Testis (tissue), 3 donors: ENCODE data around the gene BNIPL. TPM values are rescaled to one million over a fixed set of nuclear protein-coding genes. Genes with fewer than 3 reads are reported as not detected.

ENCODE experiments used
- DNase-seq: peaks from one replicate; pipeline ENCODE4 v3.0.0-alpha.2; 2019
- H3K27ac ChIP-seq, 2 donors: fragments of 200-600 bp; sonication (generic); one replicate each; pipeline ENCODE4 v1.5.1; 2019
- H3K27me3 ChIP-seq: fragments of 200-600 bp; sonication (generic); one replicate; pipeline ENCODE4 v1.5.1; 2019
- H3K36me3 ChIP-seq: fragments of 200-600 bp; sonication (generic); one replicate; pipeline ENCODE4 v1.5.1; 2017; ENCODE audit warnings: low read depth; ENCODE audit errors: missing control alignments
- H3K4me1 ChIP-seq: fragments of 200-600 bp; sonication (generic); one replicate; pipeline ENCODE4 v1.5.1; 2019
- H3K4me3 ChIP-seq, 2 donors: fragments of 200-600 bp; sonication (generic); one replicate each; pipeline ENCODE4 v1.5.1; 2017 to 2019
- H3K9me3 ChIP-seq: fragments of 200-600 bp; sonication (generic); one replicate; pipeline ENCODE4 v1.5.1; 2017
- CTCF ChIP-seq, 3 experiments: fragments of 450-650 bp in 2 of 3; fragments of 200-600 bp in 1 of 3; sonication (generic) in 1 of 3; IDR thresholded peaks; one replicate each; pipeline ENCODE4 v1.5.1; 2016 to 2019; ENCODE audit warnings: antibody characterized with exemption in 3 of 3, mild to moderate bottlenecking in 2 of 3, moderate library complexity in 1 of 3
- POLR2A ChIP-seq: fragments of 450-650 bp; IDR thresholded peaks from one replicate; pipeline ENCODE4 v1.6.1; 2017; ENCODE audit warnings: antibody characterized with exemption, mild to moderate bottlenecking, moderate library complexity
- WGBS, 2 donors: methylation state at CpG; one replicate each; pipeline ENCODE4 v1.1.5; 2018; 5-methylcytosine and 5-hydroxymethylcytosine counted together
- intact Hi-C: fragments of 100-400 bp; cut with DNase I; formaldehyde crosslinking; loops from one replicate; pipeline ENCODE4 v1.15.1; 2023; ENCODE audit warnings: low total_unique reads
- polyA plus RNA-seq: library from polyadenylated mRNA; stranded (reverse); fragments of 350-450 nt; fragmentation: Illumina TruSeq; extraction: RNeasy Lipid Tissue Mini Kit (QIAGEN cat#74804); gene quantifications from one replicate; pipeline ENCODE4 v1.2.3, GENCODE V29; 2014; ENCODE audit warnings: low read depth, low replicate concordance; ENCODE audit not compliant: insufficient read depth
- total RNA-seq, 2 donors: library from RNA; depleted of rRNA; stranded (reverse); fragments of >200 nt; gene quantifications; one replicate each; pipeline ENCODE4 v1.2.3, GENCODE V29; 2016

The BNIPL gene
- total and polyA plus RNA-seq, 3 donors from 2014 or later: 3.6 to 9.3 (median 5.0) TPM

GRCh38 chr1:151011154-151011850 is 25.1 kb upstream of the BNIPL start:
- no peaks in the 10 kb centered on the region for H3K9me3 ChIP-seq
- H3K36me3 ChIP-seq: no peaks in the 10 kb centered on the region
- TF ChIP-seq POLR2A (no peak), CTCF (IDR thresholded peaks at IDR 0.05) (no peak)
- H3K4me1 ChIP-seq: peaks cover 33% of the 10 kb centered on the region
- H3K4me3 ChIP-seq: no peak overlapping the region
- no peak for DNase-seq
- WGBS, 2 donors: 62 to 66% methylated on average over 4 of the region's 4 CpGs
- no peaks in the 10 kb centered on the region for H3K27me3 ChIP-seq
- intact Hi-C loops: no loop called here
- H3K27ac ChIP-seq: peak overlapping the region in 1 of 2 donors; percentile 64

DNA sequence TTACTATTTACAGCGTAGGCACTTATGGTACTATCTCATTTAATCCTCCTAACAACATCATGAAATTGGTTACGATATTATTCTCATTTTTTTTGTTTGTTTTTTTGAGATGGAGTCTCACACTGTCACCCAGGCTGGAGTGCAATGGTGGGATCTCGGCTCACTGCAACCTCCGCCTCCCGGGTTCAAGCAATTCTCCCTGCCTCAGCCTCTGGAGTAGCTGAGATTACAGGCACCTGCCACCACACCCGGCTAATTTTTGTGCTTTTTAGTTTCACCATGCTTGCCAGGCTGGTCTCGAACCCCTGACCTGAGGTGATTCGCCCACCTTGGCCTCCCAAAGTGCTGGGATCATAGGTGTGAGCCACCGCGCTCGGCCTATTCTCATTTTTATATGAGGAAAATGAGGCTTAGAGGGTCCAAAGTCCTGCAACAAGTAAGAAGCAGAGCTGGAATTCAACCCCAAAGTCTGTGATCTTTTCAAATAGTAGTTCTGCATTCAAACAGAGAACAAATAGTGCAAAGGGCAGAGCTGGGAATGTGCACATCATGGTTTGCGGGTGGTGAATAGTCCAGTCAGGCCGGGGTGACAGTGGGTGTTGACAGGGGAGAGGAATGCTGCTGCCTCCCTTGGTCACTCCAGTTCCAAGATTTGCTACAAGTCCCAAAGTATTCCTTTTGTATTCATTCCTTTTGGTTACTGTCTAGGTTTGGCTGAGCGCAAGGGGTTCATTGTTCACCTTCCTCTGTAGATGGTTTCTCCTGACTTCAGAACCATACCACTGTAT is 23.5 kb upstream of the BNIPL start:
- no peaks in the 10 kb centered on the region for H3K9me3 ChIP-seq
- H3K36me3 ChIP-seq: no peaks in the 10 kb centered on the region
- no peak for DNase-seq
- 84 to 86% methylated on average over 14 of the region's 14 CpGs for WGBS, 2 donors
- TF ChIP-seq CTCF (IDR thresholded peaks at IDR 0.05) (no peak), POLR2A (no peak)
- peaks cover 22% of the 10 kb centered on the region for H3K4me1 ChIP-seq
- no peak overlapping the region for H3K4me3 ChIP-seq
- peak overlapping the region in 1 of 2 donors; percentile 64 for H3K27ac ChIP-seq
- H3K27me3 ChIP-seq: no peaks in the 10 kb centered on the region
- intact Hi-C loops: no loop called here

DNA sequence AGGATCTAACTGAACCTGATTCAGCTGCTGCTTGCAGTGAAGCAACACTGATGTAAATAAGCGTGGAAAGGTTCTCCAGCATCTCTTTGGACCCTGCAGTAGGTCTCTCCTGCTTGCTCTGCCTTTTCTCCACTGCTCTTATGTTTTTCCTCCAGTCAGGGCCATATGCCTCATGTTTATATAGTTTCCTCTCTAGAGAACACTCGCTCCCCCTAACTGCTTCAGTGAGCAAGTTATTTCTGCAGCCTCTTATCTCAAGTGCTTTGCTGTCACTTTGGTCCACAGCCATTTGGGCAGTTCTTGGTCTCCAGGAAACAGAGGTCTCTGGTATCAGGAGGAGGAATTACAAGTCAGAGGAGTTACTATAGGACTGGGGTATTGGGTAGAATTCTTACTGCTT is 22.9 kb upstream of the BNIPL start:
- Histone ChIP-seq H3K36me3 (no peaks in the 10 kb centered on the region), H3K4me3 (no peak overlapping the region), H3K27me3 (no peaks in the 10 kb centered on the region), H3K4me1 (peaks cover 21% of the 10 kb centered on the region), H3K9me3 (no peaks in the 10 kb centered on the region), H3K27ac (peak overlapping the region in 1 of 2 donors; percentile 64)
- DNase-seq: peak; percentile 73
- no peak for TF ChIP-seq POLR2A
- no peak for TF ChIP-seq CTCF (IDR thresholded peaks at IDR 0.05)
- intact Hi-C loops: no loop called here
- 43 to 47% methylated on average over 2 of the region's 2 CpGs for WGBS, 2 donors

DNA sequence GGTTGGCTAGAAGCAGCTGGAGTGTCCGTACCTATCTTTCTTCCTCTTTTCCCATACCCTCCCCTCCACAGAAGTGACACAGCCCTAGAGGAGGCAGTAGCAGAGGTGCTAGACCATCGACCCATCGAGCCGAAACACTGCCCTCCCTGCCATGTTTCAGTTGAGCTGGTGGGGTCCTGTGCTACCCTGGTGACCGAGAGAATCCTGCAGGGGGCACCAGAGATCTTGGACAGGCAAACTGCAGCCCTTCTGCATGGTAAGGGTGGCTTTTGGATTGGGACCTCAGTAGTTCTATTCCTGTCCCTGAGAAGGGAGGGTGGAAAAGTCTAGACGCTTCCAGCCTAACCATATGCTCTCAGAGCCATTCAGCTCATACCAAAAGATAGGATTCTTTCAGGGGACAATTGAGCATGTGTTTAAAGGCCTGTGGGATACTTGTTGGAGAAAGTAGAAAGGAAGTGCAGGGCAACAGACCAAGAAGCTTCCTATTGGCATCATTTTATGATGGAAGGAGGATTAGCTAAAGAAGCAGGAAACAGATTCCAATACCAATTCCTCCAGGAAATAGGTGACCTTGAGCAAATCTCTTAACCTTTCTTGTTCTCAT is 11.7 kb upstream of the BNIPL start:
- no peak overlapping the region for H3K27ac ChIP-seq
- H3K9me3 ChIP-seq: no peaks in the 10 kb centered on the region
- peaks cover 5% of the 10 kb centered on the region for H3K4me1 ChIP-seq
- 41 to 49% methylated on average over 6 of the region's 6 CpGs for WGBS, 2 donors
- H3K36me3 ChIP-seq: no peaks in the 10 kb centered on the region
- intact Hi-C loops: no loop called here
- H3K4me3 ChIP-seq: no peak overlapping the region
- no peaks in the 10 kb centered on the region for H3K27me3 ChIP-seq
- DNase-seq: peak; percentile 88
- TF ChIP-seq CTCF (IDR thresholded peaks at IDR 0.05) (peak; percentile 38 to 60 (median 41)), POLR2A (no peak)
